HL-60 (cell line): ENCODE measurements around the gene MYRIP.

Experiments used
- DNase-seq, 2 experiments: peaks; one replicate each; pipeline ENCODE4 v3.0.0-alpha.2; 2010 to 2020; ENCODE audit warnings: low read depth in 1 of 2, low spot score in 1 of 2
- H3K27ac ChIP-seq: fragments of 250-450 bp; sonication (Bioruptor Pico); replicated peaks from 2 replicates; pipeline ENCODE4 v1.5.1; 2020; ENCODE audit warnings: mild to moderate bottlenecking, moderate library complexity
- H3K27me3 ChIP-seq: fragments of 250-450 bp; sonication (Bioruptor Pico); 2 replicates; pipeline ENCODE4 v1.5.1; 2021; ENCODE audit warnings: mild to moderate bottlenecking, moderate library complexity; ENCODE audit not compliant: insufficient read depth, poor library complexity, severe bottlenecking
- H3K4me3 ChIP-seq: replicated peaks from 2 replicates; pipeline ENCODE4 v1.5.1; 2011; ENCODE audit warnings: mild to moderate bottlenecking, control low read depth, low read length; ENCODE audit not compliant: insufficient read depth
- CTCF ChIP-seq: IDR thresholded peaks from one replicate; pipeline ENCODE4 v1.5.1; 2011; ENCODE audit warnings: low read length, control low read depth, inconsistent platforms; ENCODE audit not compliant: insufficient read depth
- GABPA ChIP-seq: IDR thresholded peaks from 2 replicates; pipeline ENCODE4 v1.6.1; 2012; ENCODE audit warnings: low read depth
- POLR2AphosphoS5 ChIP-seq: IDR thresholded peaks from 2 replicates; pipeline ENCODE4 v1.6.1; 2012; ENCODE audit warnings: low read depth
- REST ChIP-seq: IDR thresholded peaks from 2 replicates; pipeline ENCODE4 v1.6.1; 2012; ENCODE audit warnings: low read depth; ENCODE audit not compliant: insufficient replicate concordance
- SPI1 ChIP-seq: IDR thresholded peaks from 2 replicates; pipeline ENCODE4 v1.6.1; 2012; ENCODE audit warnings: low read depth, mild to moderate bottlenecking, borderline replicate concordance

The MYRIP gene

GRCh38 chr3:40223856-40224255 lies 414.4 kb downstream of the MYRIP start:
- no peak for DNase-seq
- H3K27me3 ChIP-seq, result no peaks in the 10 kb centered on the region
- no peak for TF ChIP-seq POLR2AphosphoS5
- no peak for TF ChIP-seq CTCF
- no peak for TF ChIP-seq REST
- no peak for TF ChIP-seq GABPA
- no peak overlapping the region for H3K4me3 ChIP-seq
- H3K27ac ChIP-seq, result no peak overlapping the region

GRCh38 chr3:40224796-40225515 lies 415.5 kb downstream of the MYRIP start:
- no peak for TF ChIP-seq GABPA
- TF ChIP-seq REST, result no peak
- no peak for TF ChIP-seq CTCF
- no peak for TF ChIP-seq POLR2AphosphoS5
- TF ChIP-seq SPI1, result no peak
- no peaks in the 10 kb centered on the region for H3K27me3 ChIP-seq
- no peak overlapping the region for H3K4me3 ChIP-seq
- DNase-seq, result no peak
- H3K27ac ChIP-seq, result no peak overlapping the region

GRCh38 chr3:40226636-40227035 lies 417.2 kb downstream of the MYRIP start:
- Histone ChIP-seq H3K4me3 (no peak overlapping the region), H3K27me3 (no peaks in the 10 kb centered on the region), H3K27ac (no peak overlapping the region)
- DNase-seq, result no peak
- no peak for TF ChIP-seq REST
- TF ChIP-seq POLR2AphosphoS5, result no peak
- TF ChIP-seq CTCF, result no peak
- no peak for TF ChIP-seq SPI1
- TF ChIP-seq GABPA, result no peak
